Measurements from ENCODE around the gene FN3KRP. TPM values are rescaled to one million over a fixed set of nuclear protein-coding genes. Genes with fewer than 3 reads are reported as not detected.

FN3KRP gene
- total RNA-seq, 1 donor from 2014 or later: 20.4 TPM

DNA sequence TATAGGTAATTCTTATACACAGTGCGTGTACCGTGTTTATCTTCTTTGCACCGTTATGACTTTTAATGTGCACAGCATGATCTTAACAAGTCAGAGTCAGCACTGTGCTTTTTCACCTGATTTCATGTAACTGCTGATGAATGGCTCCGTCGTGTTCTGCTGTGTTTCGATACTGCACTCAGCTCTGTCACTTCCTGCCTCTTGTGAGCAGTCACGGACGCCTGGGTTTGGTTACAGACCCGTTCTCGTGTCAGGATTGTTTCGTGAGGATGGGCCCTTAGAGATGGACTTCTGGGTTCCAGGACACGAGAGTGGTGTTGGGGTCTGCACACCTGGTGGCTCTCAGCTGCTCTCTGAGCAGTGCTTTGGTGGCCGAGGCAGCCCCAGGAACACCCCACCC lies 59.9 kb downstream of the FN3KRP start:
- DNase-seq (ENCODE audit: low spot score): no peak

Small RNAs within 50 kb of the gene (microRNA-seq; reads per million reads assigned to microRNA genes)
- gene MIR4525 (ENCODE audit: borderline number of aligned reads): 2.2 reads per million

Other genes with a start within 250 kb of the FN3KRP start
- gene FOXK2, start 197.0 kb upstream of the FN3KRP start, total RNA-seq: 65.3 TPM
- 65.3 TPM for gene WDR45B, start 68.3 kb upstream of the FN3KRP start, total RNA-seq
- gene RAB40B, start 18.0 kb upstream of the FN3KRP start, total RNA-seq: 5.5 TPM
- 19.3 TPM for gene FN3K, start 18.9 kb downstream of the FN3KRP start, total RNA-seq
- 128 TPM for gene TBCD, start 35.4 kb downstream of the FN3KRP start, total RNA-seq
- 0.26 TPM for gene ZNF750, start 123.3 kb downstream of the FN3KRP start, total RNA-seq

Data from mesenteric fat pad (tissue), 1 donor.